Measurements from ENCODE around the gene GALNT2.

DNA sequence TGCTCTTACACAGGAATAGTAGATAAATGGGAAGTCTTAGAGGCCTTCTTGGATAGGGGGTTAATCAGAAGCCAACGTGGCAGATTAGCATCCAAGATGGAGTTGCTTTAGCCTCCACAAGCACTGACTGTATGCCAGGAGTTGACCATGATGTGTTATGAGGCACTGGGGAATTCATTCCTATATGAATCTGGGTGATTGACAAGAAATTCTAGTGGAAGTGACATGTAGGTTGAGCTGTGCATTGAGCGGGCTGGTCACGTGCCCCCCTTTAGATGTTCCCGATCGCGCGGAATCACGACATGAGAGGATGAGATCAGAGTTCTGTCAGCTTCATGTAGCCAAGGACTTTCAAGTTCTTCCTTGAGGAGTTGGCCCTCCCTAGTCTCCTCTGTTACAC lies 31.7 kb downstream of the GALNT2 start:
- no peak for TF ChIP-seq JUNB (IDR thresholded peaks at IDR 0.05; ENCODE audit: unreplicated experiment)
- TF ChIP-seq EZH2phosphoT487 (IDR thresholded peaks at IDR 0.05; ENCODE audit: unreplicated experiment), result no peak
- no peak for TF ChIP-seq CTCF (conservative IDR thresholded peaks at IDR 0.05; ENCODE audit: low read depth in 2 of 2)
- TF ChIP-seq EZH2 (IDR thresholded peaks at IDR 0.05; ENCODE audit: low read depth, unreplicated experiment), result no peak
- TF ChIP-seq, protein P1, sequence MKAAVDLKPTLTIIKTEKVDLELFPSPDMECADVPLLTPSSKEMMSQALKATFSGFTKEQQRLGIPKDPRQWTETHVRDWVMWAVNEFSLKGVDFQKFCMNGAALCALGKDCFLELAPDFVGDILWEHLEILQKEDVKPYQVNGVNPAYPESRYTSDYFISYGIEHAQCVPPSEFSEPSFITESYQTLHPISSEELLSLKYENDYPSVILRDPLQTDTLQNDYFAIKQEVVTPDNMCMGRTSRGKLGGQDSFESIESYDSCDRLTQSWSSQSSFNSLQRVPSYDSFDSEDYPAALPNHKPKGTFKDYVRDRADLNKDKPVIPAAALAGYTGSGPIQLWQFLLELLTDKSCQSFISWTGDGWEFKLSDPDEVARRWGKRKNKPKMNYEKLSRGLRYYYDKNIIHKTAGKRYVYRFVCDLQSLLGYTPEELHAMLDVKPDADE (IDR thresholded peaks at IDR 0.05), result no peak
- TF ChIP-seq REST (IDR thresholded peaks at IDR 0.05; ENCODE audit: unreplicated experiment), result no peak
- TF ChIP-seq POLR2AphosphoS5 (IDR thresholded peaks at IDR 0.05; ENCODE audit: low read depth), result no peak
- no peak for TF ChIP-seq STAT1 (IDR thresholded peaks at IDR 0.05; ENCODE audit: unreplicated experiment)
- no peak for TF ChIP-seq CREB1 (CRISPR knock-in tag; IDR thresholded peaks at IDR 0.05; ENCODE audit: low read depth)
- no peak for TF ChIP-seq ZNF331 (CRISPR knock-in tag; IDR thresholded peaks at IDR 0.05; ENCODE audit: low read depth)
- no peak for TF ChIP-seq NANOG (IDR thresholded peaks at IDR 0.05; ENCODE audit: borderline replicate concordance)

Data from GM23338 (cell line).